Vein endothelial cell (primary cell): ENCODE results near the gene MYH7B. TPM values are rescaled to one million over a fixed set of nuclear protein-coding genes. Genes with fewer than 3 reads are reported as not detected.
A peak's percentile ranks its signal among the peaks of the same experiment; 100 is the strongest.

ENCODE experiments used
- small RNA-seq: library from RNA; depleted of rRNA; stranded (forward); fragments of <200 nt; gene quantifications from one replicate; pipeline ENCODE3, GENCODE V24; 2012
- total RNA-seq: library from RNA; depleted of rRNA; stranded (reverse); fragments of >200 nt; gene quantifications from 2 replicates; pipeline ENCODE4 v1.2.3, GENCODE V29; 2012

The MYH7B gene
- total RNA-seq, result not detected in 2 replicates

GRCh38 chr20:34955231-34956040 is at the start of gene MYH7B, which contains the start of gene GSS:
TSS of gene MYH7B (plus strand) at chr20:34955868. CDS start at chr20:34978006, 22,138 bp downstream.
TSS of gene GSS (minus strand) at chr20:34955806. CDS start at chr20:34951852, 3,954 bp downstream.

Small RNAs within 50 kb of the gene (small RNA-seq; reads per million reads assigned to genes)
- 0.69 reads per million, percentile 44 among the genes with 10 or more reads in this experiment for gene MIR499A

Other genes starting within 250 kb of the MYH7B start
- gene NCOA6, start 130.2 kb upstream of the MYH7B start, total RNA-seq, result 9.1 and 10.2 TPM in 2 replicates
- 2.4 and 2.9 TPM in 2 replicates for gene GGT7, start 83.0 kb upstream of the MYH7B start, total RNA-seq
- 37.0 and 40.5 TPM in 2 replicates for gene ACSS2, start 79.3 kb upstream of the MYH7B start, total RNA-seq
- gene GSS, start 62 bp upstream of the MYH7B start, total RNA-seq, result 53.8 and 53.9 TPM in 2 replicates
- gene TRPC4AP, start 136.9 kb downstream of the MYH7B start, total RNA-seq, result 105 and 132 TPM in 2 replicates
- gene EDEM2, start 191.5 kb downstream of the MYH7B start, total RNA-seq, result 44.0 and 46.4 TPM in 2 replicates
- gene PROCR, start 216.2 kb downstream of the MYH7B start, total RNA-seq, result 243 and 351 TPM in 2 replicates